Stimulated activated naive CD8-positive, alpha-beta T cell treated with anti-CD3 and anti-CD28 coated beads, Interleukin-15, amount 100 ng/mL, for 72 hours (primary cell): Measurements from ENCODE around the gene EFTUD2.

Source experiments
- ATAC-seq: fragments of 150-1000 bp; cut with Tn5 transposase; 2 replicates; pipeline ENCODE4 v1.10.0; 2021; ENCODE audit warnings: mild to moderate bottlenecking, moderate library complexity
- DNase-seq, 2 donors: peaks; one replicate each; pipeline ENCODE4 v3.0.0; 2021 to 2022
- H3K27ac Mint-ChIP-seq, 2 donors: one replicate each; pipeline ENCODE4 v1.8.0; 2022; ENCODE audit warnings: mild to moderate bottlenecking in 2 of 2, mixed read lengths in 2 of 2, moderate library complexity in 2 of 2
- H3K27me3 Mint-ChIP-seq: one replicate; pipeline ENCODE4 v1.8.0; 2022; ENCODE audit warnings: mixed read lengths
- H3K4me1 Mint-ChIP-seq: one replicate; pipeline ENCODE4 v1.8.0; 2022; ENCODE audit warnings: mild to moderate bottlenecking, mixed read lengths
- H3K4me3 Mint-ChIP-seq, 2 donors: one replicate each; pipeline ENCODE4 v1.8.0; 2022; ENCODE audit warnings: mild to moderate bottlenecking in 2 of 2, mixed read lengths in 2 of 2, moderate library complexity in 1 of 2
- H3K9me3 Mint-ChIP-seq, 2 donors: one replicate each; pipeline ENCODE4 v1.8.0; 2022; ENCODE audit warnings: mixed read lengths in 2 of 2

The EFTUD2 gene

DNA sequence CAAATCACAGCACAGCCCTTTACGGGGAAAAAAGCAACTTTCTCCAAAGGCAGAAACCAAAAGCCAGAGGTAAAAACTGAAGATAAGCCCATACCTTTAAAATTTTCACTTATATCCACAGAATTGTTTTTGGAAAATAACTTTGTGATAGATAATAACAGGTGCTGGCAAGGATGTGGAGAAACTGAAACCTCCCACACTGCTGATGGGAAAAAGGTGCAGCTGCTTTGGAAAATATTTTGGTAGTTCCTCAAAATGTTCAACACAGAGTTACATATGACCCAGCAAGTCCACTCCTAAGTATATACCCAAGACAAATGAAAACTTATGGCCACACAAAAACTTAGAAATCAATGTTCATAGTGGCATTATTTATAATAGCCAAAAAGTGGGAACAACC is 12.2 kb downstream of the EFTUD2 start:
- Mint-ChIP-seq H3K4me3 (no peak overlapping the region), H3K4me1 (no peaks in the 10 kb centered on the region), H3K27ac (no peak overlapping the region), H3K27me3 (no peaks in the 10 kb centered on the region), H3K9me3 (no peaks in the 10 kb centered on the region)
- ATAC-seq (no peak), DNase-seq (no peak)

DNA sequence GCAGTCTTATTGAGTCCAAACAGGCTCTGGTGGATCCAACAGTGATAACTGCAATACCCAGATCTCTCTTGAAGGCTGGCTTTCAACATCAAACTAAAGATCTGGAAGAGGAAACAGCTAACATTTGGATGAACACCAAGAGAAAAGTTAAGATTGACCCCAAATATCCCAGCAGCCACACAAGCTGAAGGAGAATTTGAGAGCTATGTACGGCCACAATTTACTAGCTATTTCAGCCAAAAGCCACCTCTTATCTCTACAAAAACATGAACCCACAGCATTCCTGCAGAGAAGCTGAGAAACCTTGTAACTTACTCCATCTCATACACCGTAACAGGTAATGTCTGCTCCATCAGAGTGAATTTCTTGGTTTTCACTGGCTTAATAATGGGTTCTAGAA is 14.3 kb downstream of the EFTUD2 start:
- DNase-seq = no peak

DNA sequence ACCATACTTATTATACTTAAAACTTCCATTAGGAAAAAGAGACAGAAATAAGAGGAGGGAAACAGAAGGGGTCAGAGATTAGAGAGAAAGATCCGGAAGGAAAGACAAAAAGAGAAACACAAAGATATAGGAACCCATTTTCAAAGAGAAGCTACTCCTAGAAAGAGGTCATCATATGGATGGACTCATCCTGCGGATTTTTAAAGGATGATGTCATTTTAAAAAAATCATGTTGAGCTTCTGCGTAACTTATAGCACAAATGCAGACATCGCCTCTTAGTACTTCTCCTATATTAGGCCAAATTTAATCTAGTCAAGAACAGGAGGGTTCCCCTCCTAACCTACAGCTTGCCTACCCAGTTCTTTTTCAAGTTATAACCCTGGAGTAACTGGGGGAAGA is 18.1 kb downstream of the EFTUD2 start:
- Mint-ChIP-seq H3K27me3 (no peaks in the 10 kb centered on the region), H3K4me3 (no peak overlapping the region), H3K9me3 (no peaks in the 10 kb centered on the region), H3K27ac (no peak overlapping the region), H3K4me1 (no peaks in the 10 kb centered on the region)
- ATAC-seq (no peak), DNase-seq (no peak)

More for the DNA sequence above, 14.3 kb downstream of the EFTUD2 start:
- no peak overlapping the region for H3K4me3 Mint-ChIP-seq
- no peak overlapping the region for H3K27ac Mint-ChIP-seq
- ATAC-seq = no peak
- H3K9me3 Mint-ChIP-seq = no peaks in the 10 kb centered on the region
- no peaks in the 10 kb centered on the region for H3K4me1 Mint-ChIP-seq
- H3K27me3 Mint-ChIP-seq = no peaks in the 10 kb centered on the region

DNA sequence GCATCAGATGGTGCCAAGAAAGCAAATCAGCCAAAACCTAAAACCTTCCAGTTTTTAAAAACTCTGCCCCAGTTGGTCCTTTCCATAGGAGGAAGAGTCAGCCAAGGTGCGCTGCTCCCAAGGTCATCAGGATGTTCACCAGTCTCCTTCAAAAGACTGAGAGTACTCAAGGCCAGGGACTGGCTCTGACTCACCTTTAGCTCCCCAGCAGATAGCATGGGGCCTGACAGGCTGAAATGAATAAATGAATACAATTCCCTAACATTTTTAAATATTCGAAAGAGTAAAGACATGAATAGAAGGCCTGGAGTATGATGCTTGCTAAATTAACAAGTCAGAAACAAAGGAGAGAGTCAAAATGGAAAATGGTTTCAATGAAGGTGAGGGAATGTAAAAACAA is 19.2 kb downstream of the EFTUD2 start:
- Mint-ChIP-seq H3K27ac (peak overlapping the region in 1 of 2 donors; percentile 30), H3K4me1 (no peaks in the 10 kb centered on the region), H3K27me3 (no peaks in the 10 kb centered on the region), H3K4me3 (no peak overlapping the region), H3K9me3 (no peaks in the 10 kb centered on the region)
- DNase-seq (no peak), ATAC-seq (no peak)

DNA sequence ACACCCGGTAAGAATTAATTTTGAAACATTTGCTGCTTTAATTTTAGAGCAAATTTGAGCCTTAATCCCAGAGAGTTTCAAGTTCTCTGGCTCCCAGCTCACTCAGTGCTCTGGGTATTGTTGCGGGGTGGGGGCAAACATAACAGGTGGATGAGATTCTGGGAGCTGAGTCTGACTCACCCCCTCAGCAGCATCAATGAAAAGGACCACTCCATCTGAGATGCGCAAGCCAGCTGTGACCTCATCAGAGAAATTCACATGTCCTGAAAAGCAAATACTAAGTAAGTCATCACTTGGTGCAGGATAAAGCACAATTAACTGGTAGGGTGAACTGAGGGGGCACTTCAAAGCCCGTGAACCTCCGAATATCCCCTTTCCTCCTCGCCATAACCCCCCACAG is 19.9 kb downstream of the EFTUD2 start:
- Mint-ChIP-seq H3K4me3 (no peak overlapping the region), H3K4me1 (no peaks in the 10 kb centered on the region), H3K9me3 (no peaks in the 10 kb centered on the region), H3K27me3 (no peaks in the 10 kb centered on the region), H3K27ac (no peak overlapping the region)
- no peak for DNase-seq
- ATAC-seq = no peak

DNA sequence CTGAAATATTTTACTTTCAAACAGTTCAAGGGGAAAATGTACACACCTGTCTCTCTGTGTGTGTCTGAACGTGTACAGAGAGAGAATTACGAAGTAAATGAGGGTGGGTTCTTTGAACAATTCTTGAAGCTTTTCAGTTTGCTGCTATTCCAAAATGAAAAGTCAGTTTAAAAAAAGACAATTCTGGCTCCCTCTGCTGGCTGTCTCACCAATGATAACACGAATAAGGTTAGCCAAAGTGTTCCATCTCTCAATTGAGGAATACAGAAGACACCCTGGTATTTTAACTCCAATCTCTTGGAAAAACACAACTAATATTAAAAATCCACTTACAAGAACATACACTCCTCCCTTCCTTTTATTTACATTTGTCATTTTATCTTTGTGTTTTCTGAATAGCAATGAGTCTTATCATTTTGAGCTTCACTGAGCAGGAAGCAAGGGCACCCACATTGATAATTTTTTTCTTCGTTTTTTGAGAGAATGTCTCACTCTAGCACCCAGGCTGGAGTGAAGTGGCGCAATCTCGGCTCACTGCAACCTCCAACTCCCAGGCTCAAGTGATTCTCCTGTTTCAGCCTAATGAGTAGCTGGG is 20.5 kb downstream of the EFTUD2 start:
- Mint-ChIP-seq H3K9me3 (no peaks in the 10 kb centered on the region), H3K4me1 (no peaks in the 10 kb centered on the region), H3K27me3 (no peaks in the 10 kb centered on the region), H3K27ac (no peak overlapping the region), H3K4me3 (no peak overlapping the region)
- ATAC-seq (no peak), DNase-seq (no peak)

DNA sequence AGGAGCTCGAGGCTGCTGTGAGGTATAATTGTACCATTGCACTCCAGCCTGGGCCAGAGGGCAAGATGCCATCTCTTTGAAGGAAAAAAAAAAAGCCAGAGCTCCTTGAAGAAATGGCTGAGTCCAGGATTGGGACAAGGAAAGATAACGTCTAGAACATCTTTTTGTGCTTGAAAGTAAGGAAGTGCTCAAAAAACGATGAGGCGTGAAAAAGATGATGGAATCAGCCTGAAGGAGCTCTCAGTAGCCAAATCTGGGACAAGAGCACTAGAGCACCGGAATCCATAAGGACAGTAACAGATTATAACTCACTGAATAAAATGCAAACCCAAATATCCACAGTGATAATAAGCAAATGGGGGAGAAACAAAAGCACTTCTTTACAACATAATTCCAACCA is 22.1 kb downstream of the EFTUD2 start:
- H3K4me3 Mint-ChIP-seq = no peak overlapping the region
- H3K27ac Mint-ChIP-seq = no peak overlapping the region
- DNase-seq (no peak), ATAC-seq (no peak)
- no peaks in the 10 kb centered on the region for H3K9me3 Mint-ChIP-seq
- no peaks in the 10 kb centered on the region for H3K27me3 Mint-ChIP-seq
- no peaks in the 10 kb centered on the region for H3K4me1 Mint-ChIP-seq

DNA sequence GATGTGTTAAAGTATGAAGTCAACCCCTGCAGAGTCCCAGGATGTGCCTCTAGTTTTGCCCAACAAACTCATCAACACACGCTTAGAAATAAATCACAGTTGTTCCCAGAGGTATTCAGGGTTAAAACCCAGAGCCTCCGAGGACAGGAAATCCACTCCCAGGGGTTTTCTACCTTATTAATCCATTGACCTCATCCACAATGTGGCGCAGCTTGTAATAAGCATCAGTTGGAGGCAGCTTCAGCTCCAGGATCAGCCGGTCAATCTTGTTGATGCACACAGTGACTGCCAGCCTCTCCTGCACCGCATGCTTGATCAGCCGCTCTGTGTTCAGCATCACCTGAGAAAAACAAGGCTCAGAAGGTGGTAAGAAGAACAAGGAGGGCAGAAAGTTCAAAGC is 23.5 kb downstream of the EFTUD2 start:
- ATAC-seq (no peak), DNase-seq (no peak)
- no peaks in the 10 kb centered on the region for H3K4me1 Mint-ChIP-seq
- H3K4me3 Mint-ChIP-seq = no peak overlapping the region
- H3K27me3 Mint-ChIP-seq = no peaks in the 10 kb centered on the region
- no peaks in the 10 kb centered on the region for H3K9me3 Mint-ChIP-seq
- H3K27ac Mint-ChIP-seq = no peak overlapping the region

DNA sequence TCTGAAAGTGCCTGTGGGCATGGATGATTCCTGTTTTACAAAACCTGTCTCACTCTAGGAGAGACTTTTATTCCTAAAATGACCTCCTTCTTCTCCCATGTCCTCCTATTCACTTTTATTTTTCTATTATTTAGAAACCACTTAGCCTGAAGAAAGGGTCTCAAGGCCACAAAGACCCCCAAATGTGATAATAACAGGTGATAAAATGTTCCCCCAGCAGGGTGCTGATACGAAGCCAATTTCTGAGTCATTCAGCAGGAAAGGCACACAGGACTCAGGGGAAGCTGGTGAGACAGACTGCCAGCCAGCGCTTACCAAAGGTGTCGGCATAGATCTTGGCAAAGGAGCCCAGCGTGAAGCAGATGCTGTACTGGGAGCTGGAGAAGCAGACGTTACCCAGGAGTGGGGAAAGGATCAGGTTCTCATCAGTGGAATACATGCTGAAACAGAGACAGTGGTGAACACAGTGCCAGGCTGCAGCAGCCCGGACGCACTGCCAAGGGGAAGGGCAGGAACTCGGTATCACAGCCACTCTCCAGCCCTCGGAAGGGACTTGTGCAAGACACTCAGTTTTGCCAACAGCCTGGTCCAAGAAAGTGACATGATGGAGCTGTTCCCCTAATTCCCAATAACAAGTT is 27.0 kb downstream of the EFTUD2 start:
- Mint-ChIP-seq H3K9me3 (no peaks in the 10 kb centered on the region), H3K27me3 (no peaks in the 10 kb centered on the region)
- DNase-seq = no peak

DNA sequence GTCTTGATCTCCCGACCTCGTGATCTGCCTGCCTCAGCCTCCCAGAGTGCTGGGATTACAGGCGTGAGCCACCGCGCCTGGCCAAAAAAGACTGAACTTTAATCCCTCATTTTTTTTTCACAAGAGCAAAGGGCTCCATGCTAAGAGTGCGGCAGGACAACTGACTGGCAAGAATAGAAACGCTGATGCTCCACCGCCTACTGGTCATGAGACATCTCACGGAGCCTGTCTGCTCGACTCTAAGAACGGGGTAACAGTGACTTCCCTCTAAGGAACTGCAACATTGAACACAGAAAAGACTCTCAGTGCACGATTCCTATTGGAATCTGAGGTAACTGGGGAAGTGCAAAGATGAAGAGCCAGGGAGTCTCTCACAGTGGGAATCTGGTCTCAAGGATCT is 27.7 kb downstream of the EFTUD2 start:
- Mint-ChIP-seq H3K4me3 (no peak overlapping the region), H3K9me3 (no peaks in the 10 kb centered on the region), H3K4me1 (no peaks in the 10 kb centered on the region), H3K27me3 (no peaks in the 10 kb centered on the region), H3K27ac (peak overlapping the region in 1 of 2 donors; percentile 48)
- ATAC-seq (no peak), DNase-seq (no peak)

More for the DNA sequence above, 27.0 kb downstream of the EFTUD2 start:
- Mint-ChIP-seq H3K27ac (no peak overlapping the region), H3K4me3 (no peak overlapping the region), H3K4me1 (no peaks in the 10 kb centered on the region)
- no peak for ATAC-seq

DNA sequence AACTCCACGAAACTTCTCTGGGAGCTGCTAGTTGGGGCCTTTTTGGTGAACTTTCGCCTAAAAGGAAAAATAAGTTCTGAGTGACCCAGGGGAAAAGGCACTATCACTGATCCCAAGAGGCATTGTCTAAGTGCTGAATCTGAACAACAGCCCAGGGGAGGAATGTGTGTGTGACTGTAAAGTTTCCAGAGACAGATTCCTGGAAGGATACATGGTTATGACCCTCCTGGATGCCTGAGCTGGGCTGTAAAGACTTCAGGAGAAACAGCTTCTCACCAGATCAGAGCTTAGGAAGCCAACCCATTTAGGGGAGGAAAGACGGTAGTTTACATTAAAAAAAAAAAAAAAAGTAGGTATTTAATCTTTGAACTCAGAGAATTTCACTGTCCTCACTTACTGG is 31.4 kb downstream of the EFTUD2 start:
- no peak for ATAC-seq
- DNase-seq = no peak
- no peaks in the 10 kb centered on the region for H3K4me1 Mint-ChIP-seq
- no peak overlapping the region for H3K27ac Mint-ChIP-seq
- no peak overlapping the region for H3K4me3 Mint-ChIP-seq
- H3K9me3 Mint-ChIP-seq = no peaks in the 10 kb centered on the region
- no peaks in the 10 kb centered on the region for H3K27me3 Mint-ChIP-seq

DNA sequence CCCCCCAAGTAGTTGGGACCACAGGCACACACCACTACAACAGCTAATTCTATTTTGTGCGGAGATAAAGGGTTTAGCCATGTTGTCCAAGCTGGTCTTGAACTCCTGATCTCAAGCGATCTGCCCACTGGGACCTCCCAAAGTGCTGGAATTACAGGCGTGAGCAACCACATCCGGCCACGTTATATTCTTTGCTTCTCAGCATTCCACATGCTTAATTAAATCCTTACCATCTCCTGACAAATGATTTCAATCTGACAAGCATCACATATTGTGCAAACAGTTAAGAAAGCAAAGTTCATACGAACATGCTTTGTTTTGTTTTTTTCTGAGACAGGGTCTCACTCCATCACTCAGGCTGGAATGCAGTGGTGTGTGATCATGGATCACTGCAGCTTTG is 33.3 kb downstream of the EFTUD2 start:
- Mint-ChIP-seq H3K27ac (no peak overlapping the region), H3K9me3 (no peaks in the 10 kb centered on the region), H3K4me1 (no peaks in the 10 kb centered on the region), H3K4me3 (no peak overlapping the region), H3K27me3 (no peaks in the 10 kb centered on the region)
- ATAC-seq (no peak), DNase-seq (no peak)

DNA sequence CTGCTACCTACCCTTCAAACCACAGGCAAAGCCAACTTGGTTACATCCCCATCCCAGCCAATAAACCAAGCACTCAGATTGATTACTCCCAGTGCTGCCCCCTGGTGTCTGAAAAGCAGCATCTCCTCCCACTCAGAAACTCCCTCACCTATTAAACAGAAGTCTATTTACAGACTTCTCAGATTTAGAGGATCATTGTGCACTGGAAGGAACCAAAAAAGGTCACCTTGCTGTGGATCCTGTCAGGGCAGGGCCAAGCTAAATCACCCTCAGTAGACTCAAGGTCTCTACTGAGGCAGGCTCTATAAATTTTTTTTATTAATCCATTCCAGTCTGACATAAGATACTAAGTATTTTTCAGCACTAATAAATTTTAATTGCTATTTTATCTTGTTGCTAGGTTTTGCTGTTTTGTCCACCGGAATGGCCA is 34.0 kb downstream of the EFTUD2 start:
- H3K4me3 Mint-ChIP-seq = no peak overlapping the region
- DNase-seq = peak; percentile 61 to 70
- H3K9me3 Mint-ChIP-seq = no peaks in the 10 kb centered on the region
- no peaks in the 10 kb centered on the region for H3K27me3 Mint-ChIP-seq
- peak; percentile 74 for ATAC-seq
- H3K27ac Mint-ChIP-seq = no peak overlapping the region
- H3K4me1 Mint-ChIP-seq = no peaks in the 10 kb centered on the region

DNA sequence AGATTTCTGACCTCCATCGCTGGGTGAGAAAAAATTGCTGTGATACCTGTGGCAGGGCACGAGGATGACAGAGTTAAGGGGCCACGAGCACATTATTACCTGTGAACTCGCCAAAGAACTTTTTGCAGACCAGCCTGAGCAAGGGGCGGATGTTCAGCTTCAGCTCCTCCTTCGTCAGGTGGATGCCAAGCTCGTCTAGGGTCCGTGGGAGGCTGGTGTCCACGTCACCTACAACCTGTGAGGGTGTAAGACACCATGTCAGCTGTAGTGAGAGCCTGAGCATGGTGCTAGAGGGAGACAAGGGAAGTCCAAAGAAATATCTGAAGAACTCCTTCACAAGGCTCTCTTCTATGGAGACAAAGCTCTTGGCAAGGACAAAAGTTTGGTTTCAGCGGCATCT is 34.4 kb downstream of the EFTUD2 start:
- ATAC-seq (no peak), DNase-seq (no peak)
- H3K9me3 Mint-ChIP-seq = no peaks in the 10 kb centered on the region
- H3K4me3 Mint-ChIP-seq = no peak overlapping the region
- no peaks in the 10 kb centered on the region for H3K4me1 Mint-ChIP-seq
- H3K27me3 Mint-ChIP-seq = no peaks in the 10 kb centered on the region
- H3K27ac Mint-ChIP-seq = no peak overlapping the region

DNA sequence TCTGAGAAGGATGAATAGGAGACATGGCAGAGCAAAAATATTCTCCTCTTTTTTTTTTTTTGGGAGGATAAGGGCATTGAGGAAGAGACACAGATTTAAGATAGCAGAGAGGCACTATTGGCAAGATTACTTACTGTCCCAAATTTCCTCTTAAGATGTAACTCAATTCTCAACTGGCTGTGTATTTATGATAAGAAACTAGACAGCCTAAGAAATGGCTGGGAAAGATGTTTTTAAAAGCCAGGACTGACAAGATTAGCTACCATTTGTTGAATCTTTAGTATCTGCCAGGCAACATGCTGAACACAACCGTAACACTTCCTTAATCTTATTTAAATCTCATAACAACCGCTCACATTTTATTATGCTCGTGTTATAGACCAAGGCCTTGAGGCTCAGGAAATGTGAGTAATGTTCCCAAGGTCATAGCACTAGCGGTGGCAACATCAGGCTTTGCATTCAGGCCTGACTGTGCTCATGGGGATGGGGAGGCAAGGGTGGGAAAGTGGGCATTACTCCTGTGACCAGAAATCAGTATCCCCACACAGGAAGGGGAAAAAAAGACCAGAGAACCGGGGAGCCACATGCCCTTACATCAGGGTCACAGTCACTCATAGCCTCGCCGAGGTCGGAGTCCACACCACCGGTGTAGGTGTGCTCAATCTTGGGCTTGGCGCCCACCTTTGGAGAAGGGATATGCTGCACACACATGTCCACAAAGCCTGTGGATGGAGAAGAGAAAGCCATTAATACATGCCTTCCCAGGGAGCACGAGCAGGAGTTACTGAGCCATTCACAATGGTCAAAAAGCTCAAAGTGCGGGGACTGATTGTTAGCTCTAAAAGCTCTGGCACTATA is 36.0 kb downstream of the EFTUD2 start:
- Mint-ChIP-seq H3K4me3 (no peak overlapping the region), H3K9me3 (no peaks in the 10 kb centered on the region), H3K27me3 (no peaks in the 10 kb centered on the region), H3K4me1 (no peaks in the 10 kb centered on the region), H3K27ac (no peak overlapping the region)
- ATAC-seq = no peak
- no peak for DNase-seq

DNA sequence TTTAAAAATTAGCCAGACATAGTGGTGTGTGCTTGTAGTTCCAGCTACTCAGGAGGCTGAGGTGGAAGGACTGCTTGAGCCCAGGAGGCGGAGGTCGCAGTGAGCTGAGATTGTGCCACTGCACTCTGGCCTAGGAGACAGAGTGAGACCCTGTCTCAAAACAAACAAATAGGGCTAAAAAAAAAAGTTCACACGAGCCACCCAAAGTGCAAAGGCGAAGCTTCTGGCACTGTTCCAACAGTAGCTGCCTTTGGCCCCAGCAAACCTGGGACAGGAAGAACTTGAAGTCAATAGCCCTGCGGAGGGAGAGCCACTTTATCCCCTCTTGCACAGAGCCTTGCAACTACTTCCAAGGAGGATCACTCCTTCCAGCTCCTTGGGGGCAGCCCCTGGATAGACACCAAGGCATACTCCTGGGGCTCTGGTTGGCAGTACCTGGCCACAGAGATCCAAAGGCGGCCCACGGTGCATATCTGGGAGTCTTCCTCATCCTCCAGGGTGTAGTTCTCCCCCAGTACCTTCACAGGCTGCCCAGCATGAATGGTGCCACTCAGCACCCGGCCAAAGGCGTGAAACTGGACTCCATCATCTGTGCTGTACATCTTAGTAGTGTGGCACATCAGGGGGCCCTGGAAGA is 36.8 kb downstream of the EFTUD2 start:
- Mint-ChIP-seq H3K27ac (no peak overlapping the region), H3K27me3 (no peaks in the 10 kb centered on the region), H3K4me1 (no peaks in the 10 kb centered on the region), H3K9me3 (no peaks in the 10 kb centered on the region), H3K4me3 (no peak overlapping the region)
- DNase-seq (no peak), ATAC-seq (no peak)
